ENCODE data around the gene NWD2. TPM values are rescaled to one million over a fixed set of nuclear protein-coding genes. Genes with fewer than 3 reads are reported as not detected.

The NWD2 gene
- total and polyA plus RNA-seq, 4 donors, result 0.17 TPM; not detected in 3

DNA sequence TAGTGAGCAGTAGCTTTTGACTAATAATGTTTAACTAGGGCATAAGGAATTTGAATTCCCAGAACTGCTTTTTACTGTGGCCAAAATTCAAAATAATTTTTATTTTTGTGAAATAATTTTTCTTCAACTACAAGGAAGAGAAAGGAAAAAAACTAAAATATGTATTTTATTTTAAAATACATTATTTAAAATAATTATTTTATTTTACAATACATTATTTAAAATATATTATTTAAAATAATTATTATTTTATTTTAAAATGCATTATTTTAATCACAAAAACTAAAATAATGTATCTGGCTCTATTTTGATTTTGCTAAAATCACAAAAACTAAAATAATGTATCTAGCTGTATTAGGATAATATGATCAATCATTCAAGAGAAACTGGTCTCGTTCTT, 231.2 kb downstream of the NWD2 start:
- 82 to 90% methylated on average over 1 of the region's 1 CpG for WGBS, 2 donors
- Histone ChIP-seq H3K27me3 (ENCODE audit: control insufficient read depth in 3 of 3, insufficient read depth in 3 of 3, low read length in 2 of 3) (no peaks in the 10 kb centered on the region), H3K9ac (ENCODE audit: insufficient read depth in 1 of 2, low read length in 2 of 2) (no peak overlapping the region), H3K9me3 (ENCODE audit: control insufficient read depth in 4 of 4, insufficient read depth in 3 of 4, low read length in 3 of 4) (no peaks in the 10 kb centered on the region), H3K36me3 (ENCODE audit: control insufficient read depth in 4 of 4, insufficient read depth in 4 of 4, low read length in 4 of 4) (no peaks in the 10 kb centered on the region), H3K4me1 (ENCODE audit: control insufficient read depth in 5 of 5, insufficient read depth in 5 of 5, low read length in 5 of 5) (peaks cover 0 to 3% (median 0%) of the 10 kb centered on the region in 5 donors), H3K27ac (ENCODE audit: low read depth in 1 of 2, low read length in 1 of 2) (no peak overlapping the region), H3K4me3 (no peak overlapping the region)
- no peak for TF ChIP-seq CTCF (IDR thresholded peaks at IDR 0.05; ENCODE audit: control extremely low read depth, extremely low read depth)
- no peak for DNase-seq
- no peak for ATAC-seq (ENCODE audit: insufficient read depth, low FRiP score)

DNA sequence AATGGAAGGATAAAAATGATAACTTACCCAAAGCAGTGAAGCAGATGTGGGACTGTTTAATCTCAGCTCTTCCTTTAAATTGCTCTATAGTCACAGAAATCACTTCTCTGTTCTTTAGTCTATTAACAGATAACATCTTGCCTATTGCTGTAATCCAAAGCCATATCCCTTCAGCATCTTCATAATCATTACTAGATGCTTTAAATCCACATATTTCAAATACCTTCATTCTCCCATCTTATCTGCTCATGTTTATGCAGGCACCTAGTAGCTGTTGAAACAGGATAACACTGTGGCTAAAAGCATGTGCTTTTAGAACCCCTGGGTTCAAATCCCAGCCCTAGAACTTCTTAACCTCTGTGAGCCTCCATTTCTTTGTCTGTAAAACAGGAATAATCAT, 231.7 kb downstream of the NWD2 start:
- TF ChIP-seq CTCF (IDR thresholded peaks at IDR 0.05; ENCODE audit: control extremely low read depth, extremely low read depth), result no peak
- H3K36me3 ChIP-seq (ENCODE audit: control insufficient read depth in 4 of 4, insufficient read depth in 4 of 4, low read length in 4 of 4), result no peaks in the 10 kb centered on the region
- DNase-seq, result no peak
- H3K4me3 ChIP-seq, result no peak overlapping the region
- ATAC-seq (ENCODE audit: insufficient read depth, low FRiP score), result no peak
- no peaks in the 10 kb centered on the region for H3K9me3 ChIP-seq (ENCODE audit: control insufficient read depth in 4 of 4, insufficient read depth in 3 of 4, low read length in 3 of 4)
- no peak overlapping the region for H3K9ac ChIP-seq (ENCODE audit: insufficient read depth in 1 of 2, low read length in 2 of 2)
- H3K4me1 ChIP-seq (ENCODE audit: control insufficient read depth in 5 of 5, insufficient read depth in 5 of 5, low read length in 5 of 5), result peaks cover 0 to 3% (median 0%) of the 10 kb centered on the region in 5 donors
- no peak overlapping the region for H3K27ac ChIP-seq (ENCODE audit: low read depth in 1 of 2, low read length in 1 of 2)
- H3K27me3 ChIP-seq (ENCODE audit: control insufficient read depth in 3 of 3, insufficient read depth in 3 of 3, low read length in 2 of 3), result no peaks in the 10 kb centered on the region

GRCh38 chr4:37476691-37477090, 232.1 kb downstream of the NWD2 start:
- Histone ChIP-seq H3K9me3 (ENCODE audit: control insufficient read depth in 4 of 4, insufficient read depth in 3 of 4, low read length in 3 of 4) (no peaks in the 10 kb centered on the region), H3K4me1 (ENCODE audit: control insufficient read depth in 5 of 5, insufficient read depth in 5 of 5, low read length in 5 of 5) (peaks cover 0 to 3% (median 0%) of the 10 kb centered on the region in 5 donors), H3K4me3 (no peak overlapping the region), H3K27ac (ENCODE audit: low read depth in 1 of 2, low read length in 1 of 2) (no peak overlapping the region), H3K36me3 (ENCODE audit: control insufficient read depth in 4 of 4, insufficient read depth in 4 of 4, low read length in 4 of 4) (no peaks in the 10 kb centered on the region), H3K9ac (ENCODE audit: insufficient read depth in 1 of 2, low read length in 2 of 2) (no peak overlapping the region), H3K27me3 (ENCODE audit: control insufficient read depth in 3 of 3, insufficient read depth in 3 of 3, low read length in 2 of 3) (no peaks in the 10 kb centered on the region)
- no peak for TF ChIP-seq CTCF (IDR thresholded peaks at IDR 0.05; ENCODE audit: control extremely low read depth, extremely low read depth)
- DNase-seq, result no peak
- 91% methylated on average over 2 of the region's 2 CpGs for WGBS, 2 donors
- ATAC-seq (ENCODE audit: insufficient read depth, low FRiP score), result no peak

DNA sequence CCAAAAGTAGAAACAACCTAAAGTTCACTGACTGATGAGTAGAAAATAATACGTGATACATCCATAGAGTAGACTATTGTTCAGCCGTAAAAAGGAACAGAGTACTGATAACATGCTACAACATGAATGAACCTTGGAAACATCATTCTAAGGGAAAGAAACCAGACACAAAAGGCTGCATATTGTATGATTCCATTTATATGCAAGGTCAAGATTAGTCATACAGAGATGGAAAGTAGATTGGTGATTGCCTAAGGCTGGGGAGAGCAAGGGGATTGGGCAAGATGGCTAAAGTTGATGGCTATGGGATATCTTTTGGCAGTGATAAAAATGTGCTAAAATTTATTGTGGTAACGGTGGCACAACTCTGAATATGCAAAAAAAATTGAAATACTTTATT, 232.6 kb downstream of the NWD2 start:
- Histone ChIP-seq H3K9ac (ENCODE audit: insufficient read depth in 1 of 2, low read length in 2 of 2) (no peak overlapping the region), H3K4me3 (no peak overlapping the region), H3K9me3 (ENCODE audit: control insufficient read depth in 4 of 4, insufficient read depth in 3 of 4, low read length in 3 of 4) (no peaks in the 10 kb centered on the region), H3K27ac (ENCODE audit: low read depth in 1 of 2, low read length in 1 of 2) (no peak overlapping the region), H3K27me3 (ENCODE audit: control insufficient read depth in 3 of 3, insufficient read depth in 3 of 3, low read length in 2 of 3) (no peaks in the 10 kb centered on the region), H3K36me3 (ENCODE audit: control insufficient read depth in 4 of 4, insufficient read depth in 4 of 4, low read length in 4 of 4) (no peaks in the 10 kb centered on the region), H3K4me1 (ENCODE audit: control insufficient read depth in 5 of 5, insufficient read depth in 5 of 5, low read length in 5 of 5) (peaks cover 0 to 3% (median 0%) of the 10 kb centered on the region in 5 donors)
- 91 to 93% methylated on average over 3 of the region's 3 CpGs for WGBS, 2 donors
- no peak for TF ChIP-seq CTCF (IDR thresholded peaks at IDR 0.05; ENCODE audit: control extremely low read depth, extremely low read depth)
- no peak for DNase-seq
- ATAC-seq (ENCODE audit: insufficient read depth, low FRiP score), result no peak
